NCI-H460 (cell line): Measurements from ENCODE around the gene PI4KA. TPM values are rescaled to one million over a fixed set of nuclear protein-coding genes. Genes with fewer than 3 reads are reported as not detected.

Experiments
- DNase-seq: peaks from one replicate; pipeline ENCODE4 v3.0.0-alpha.2; 2016; ENCODE audit warnings: low read depth; ENCODE audit errors: extremely low read depth
- total RNA-seq: library from RNA; depleted of rRNA; stranded (reverse); fragments of >200 nt; shearing (Covaris generic); gene quantifications from 2 replicates; pipeline ENCODE4 v1.2.3, GENCODE V29; 2014

The PI4KA gene
- total RNA-seq, 1 experiment from 2014 or later: 24.6 TPM

GRCh38 chr22:20881869-20882815, 23.5 kb upstream of the PI4KA start:
- no peak for DNase-seq

- DNase-seq: no peak
These were observed 22.6 kb upstream of the PI4KA start for GRCh38 chr22:20881231-20881630.

- no peak for DNase-seq
These were observed 19.1 kb upstream of the PI4KA start for GRCh38 chr22:20877715-20878114.

DNA sequence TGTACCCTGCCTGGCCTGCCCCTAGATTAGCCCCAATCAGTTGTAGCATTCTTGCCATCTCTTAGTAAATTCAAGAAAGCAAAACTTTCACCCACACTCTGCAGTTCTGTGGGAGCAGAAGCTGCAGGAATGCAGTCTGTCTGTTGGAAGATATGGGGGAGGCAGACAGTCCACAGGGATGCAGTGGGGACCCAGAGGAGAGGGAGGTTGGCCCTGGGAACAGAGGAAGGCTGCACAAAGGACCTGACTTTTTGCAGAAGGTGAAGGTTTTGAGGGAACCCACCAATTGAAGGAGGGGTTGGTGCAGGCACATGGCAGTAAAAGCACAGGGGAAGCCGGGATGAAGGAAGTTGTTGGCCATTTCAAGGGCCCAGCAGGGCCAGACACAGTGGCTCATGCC, 16.7 kb upstream of the PI4KA start:
- DNase-seq: no peak

- DNase-seq: no peak
These were observed 14.6 kb upstream of the PI4KA start for GRCh38 chr22:20873214-20873613.

DNA sequence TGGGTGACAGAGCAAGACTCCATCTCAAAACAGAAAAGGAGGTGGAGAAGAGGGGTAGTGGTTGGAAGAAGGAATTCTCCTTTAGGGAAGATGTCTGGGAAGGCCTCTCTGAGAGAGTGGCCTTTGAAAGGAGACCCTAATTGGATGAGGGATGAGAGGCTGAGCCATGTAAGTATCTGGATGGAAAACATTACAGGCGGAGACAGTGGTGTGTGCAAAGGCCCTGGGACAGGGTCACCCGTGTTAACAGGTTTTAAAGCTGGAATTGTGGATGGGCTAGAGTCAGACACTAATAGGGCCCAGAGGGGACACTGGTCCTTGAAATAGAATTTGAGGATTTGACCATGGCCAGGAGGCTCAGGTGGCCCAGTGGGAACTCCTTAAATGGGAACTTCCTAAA, 10.6 kb upstream of the PI4KA start:
- no peak for DNase-seq

DNA sequence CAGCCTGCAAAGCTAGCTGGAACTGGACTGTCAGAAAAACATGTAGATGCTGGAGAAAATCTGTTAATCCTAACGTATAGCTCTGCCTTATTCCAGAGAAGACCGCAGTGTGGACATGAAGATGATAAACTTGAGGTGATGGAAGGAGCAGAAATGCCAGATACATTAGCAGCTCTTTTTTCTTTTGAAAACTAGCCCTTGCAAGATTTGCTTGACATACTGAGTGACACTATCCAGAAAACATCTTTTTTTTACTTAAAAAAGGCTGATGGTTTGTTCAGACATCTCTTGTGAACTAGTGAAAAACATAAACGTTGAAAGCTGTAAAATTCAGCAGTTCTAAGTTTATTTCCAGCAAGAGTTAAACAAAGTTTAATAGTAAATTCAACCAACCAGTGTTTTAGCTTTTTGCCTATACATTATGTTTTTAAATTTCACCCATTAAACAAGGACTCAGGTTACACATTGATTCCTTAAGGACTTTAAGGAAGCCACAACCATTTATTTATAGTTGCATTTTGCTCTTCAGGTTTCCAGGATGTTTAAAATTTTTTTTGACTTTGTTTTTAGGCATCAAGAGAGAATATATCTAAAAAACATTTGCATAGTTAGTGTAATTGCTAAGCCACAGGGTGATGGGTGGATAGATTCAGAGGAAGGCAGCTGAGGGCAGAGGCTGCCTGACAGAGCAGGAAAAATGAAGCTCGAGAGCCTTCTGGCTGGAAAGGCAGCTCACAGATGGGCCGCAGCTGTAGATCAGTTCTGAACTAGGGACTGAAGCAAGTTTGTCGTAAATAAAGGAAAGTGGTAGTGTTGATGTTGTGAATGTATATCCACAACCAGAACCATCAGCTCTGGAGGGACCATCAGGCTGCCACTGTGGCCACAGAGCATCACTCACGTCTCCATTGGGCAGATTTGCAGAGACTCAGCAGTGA, 9.7 kb upstream of the PI4KA start:
- DNase-seq: no peak

DNA sequence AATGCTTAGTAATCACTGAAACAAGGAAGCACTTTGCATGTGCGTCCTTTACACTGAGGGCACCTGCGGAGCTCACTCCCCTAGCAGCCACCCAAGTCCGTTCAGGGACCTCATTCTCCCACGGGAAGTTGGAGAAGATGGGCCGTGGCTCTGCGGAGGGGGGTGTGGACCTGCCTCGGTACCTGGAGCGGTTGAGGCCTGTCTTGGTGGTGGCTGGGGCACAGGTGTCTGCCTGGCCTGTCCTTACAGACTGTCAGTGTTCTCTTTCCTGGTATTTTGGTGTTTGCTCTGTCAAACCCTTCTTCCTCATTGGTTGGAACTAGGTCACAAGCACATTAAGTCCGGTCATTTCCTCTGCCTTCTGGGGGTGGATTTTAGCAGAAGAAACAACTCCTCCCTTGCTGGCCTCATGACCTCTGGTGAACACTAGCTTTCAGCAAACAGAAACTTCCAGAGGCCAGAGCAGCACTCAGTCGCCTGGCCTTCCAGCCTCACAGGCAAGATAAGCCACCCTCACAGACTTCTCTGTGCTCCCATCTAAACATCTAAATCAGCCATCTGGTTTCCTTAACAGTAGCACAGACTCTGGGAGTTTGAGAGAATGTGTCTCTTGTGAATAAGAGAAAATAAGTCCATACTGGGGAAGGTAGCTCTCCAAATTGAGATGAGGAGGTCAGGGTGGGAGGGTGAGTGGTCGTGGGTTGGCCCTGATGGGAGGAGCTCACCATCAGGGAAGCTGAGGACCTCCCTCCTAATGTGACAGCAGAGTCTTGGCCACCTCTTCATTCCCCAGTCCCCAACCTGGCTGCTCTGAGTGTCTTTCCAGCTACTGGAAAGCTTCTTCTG, 8.8 kb upstream of the PI4KA start:
- DNase-seq: no peak

GRCh38 chr22:20866736-20867135, 8.1 kb upstream of the PI4KA start:
- no peak for DNase-seq

- DNase-seq: no peak
These were observed 7.3 kb upstream of the PI4KA start for GRCh38 chr22:20865875-20866445.

DNA sequence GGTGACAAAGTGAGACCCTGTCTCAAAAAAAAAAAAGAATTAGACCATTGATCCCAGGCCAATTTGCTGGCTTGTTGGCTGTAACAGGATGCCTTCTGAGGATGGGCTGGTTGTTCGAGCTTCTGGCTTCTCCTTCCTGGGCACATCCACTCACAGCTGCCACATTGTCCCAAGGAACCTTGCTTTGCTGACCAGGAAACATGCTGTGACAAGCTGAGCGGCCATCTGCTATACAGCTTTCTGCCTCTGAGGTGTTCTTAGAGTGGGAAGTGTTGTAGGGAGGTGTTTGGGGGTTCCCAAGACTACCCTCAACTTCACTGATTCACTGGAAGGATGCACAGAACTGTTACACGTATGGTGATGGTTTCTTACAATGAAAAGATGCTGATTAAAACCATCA, 6.7 kb upstream of the PI4KA start:
- no peak for DNase-seq

DNA sequence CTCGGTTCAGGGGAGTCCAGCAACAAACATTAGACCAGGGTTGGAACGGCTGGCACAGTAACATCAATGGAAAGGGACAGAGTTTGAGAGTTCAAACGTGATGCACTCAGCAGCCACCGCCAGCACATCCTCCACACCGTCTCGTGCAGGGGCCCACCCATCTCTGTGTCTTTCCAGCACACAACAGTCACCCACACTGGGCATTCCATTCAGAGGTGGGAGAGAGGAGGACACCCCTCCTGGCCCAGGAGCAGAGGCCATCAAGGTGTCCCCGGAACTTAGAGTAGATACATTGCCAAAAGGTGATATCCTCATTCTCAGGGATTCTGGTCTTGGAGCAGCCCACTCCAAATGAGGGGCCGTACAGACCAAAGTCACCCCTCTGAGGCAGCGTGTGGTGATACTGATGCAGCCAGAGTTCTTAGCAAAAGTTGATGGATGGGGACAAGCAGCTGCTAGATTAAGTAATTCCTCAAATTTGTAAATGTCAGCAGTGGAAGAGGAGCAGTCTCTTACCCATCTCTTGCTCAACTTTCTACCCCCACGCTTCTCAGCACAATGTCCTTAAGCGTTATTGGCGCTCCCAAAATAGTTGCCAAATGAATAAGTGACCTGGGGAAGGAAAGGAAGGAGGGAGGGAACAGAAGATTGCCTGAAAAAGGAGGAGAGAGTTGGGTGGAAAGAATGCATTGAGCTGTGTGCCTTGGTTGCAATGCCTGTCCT, 5.7 kb upstream of the PI4KA start:
- no peak for DNase-seq

GRCh38 chr22:20863366-20863765, 4.8 kb upstream of the PI4KA start:
- no peak for DNase-seq

GRCh38 chr22:20862540-20862939, 3.9 kb upstream of the PI4KA start:
- DNase-seq: no peak

DNA sequence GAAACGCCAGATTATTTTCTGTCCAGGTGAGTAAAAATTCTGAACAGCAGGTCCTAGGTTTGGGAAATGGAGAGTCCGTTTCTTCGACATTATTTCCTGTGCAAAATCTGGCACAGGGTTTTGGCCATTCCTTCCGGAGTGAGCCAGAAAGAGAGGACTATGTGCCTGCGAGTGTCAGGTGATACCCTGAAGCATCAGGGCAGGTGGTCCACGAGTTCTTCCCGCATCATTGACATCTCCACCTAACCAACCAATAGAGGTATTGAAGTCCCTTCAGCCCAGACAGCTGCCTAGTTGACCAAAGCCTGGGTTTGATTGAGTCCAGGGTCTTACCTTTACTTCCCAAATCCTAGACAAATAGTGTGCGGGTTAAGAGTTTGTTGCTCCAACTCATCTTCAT, 1.0 kb upstream of the PI4KA start:
- no peak for DNase-seq

DNA sequence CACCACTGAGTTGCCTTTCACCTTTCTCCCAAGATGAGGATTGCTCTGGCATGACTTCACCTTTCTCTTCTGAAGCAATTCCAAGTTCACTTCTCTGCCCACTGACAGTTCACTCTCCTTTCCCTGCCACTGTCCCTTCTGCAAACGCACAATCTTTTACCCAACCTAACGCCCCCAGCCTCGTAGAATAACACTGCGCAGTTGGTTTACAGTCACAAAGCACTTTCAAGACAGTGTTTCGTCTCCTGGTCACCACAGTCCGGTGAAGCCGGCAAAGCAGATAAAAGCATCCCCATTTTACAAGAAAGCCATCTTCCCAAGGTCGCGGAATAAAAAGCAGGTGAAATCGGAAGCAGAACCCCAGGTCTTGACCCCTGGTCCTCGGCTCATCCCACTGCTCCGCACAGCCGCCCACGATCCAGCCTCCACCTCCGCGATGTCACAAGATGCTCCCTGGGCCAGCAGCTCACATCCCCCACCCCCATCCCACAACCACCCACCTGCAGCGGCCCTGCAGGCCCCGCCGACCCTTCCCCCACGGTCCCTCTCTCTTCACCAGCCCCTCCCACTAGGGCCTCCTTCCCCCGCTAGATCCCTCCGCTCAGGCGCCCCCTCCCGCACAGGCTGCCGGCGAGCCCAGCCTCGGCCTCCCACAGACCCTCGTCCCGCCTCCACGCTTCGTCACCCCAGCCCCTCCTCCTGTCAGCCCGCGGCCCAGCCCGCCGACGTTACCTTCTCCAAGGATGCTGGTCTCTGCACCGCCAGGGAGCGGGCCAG, 585 bp downstream of the PI4KA start:
- DNase-seq: peak; percentile 37

DNA sequence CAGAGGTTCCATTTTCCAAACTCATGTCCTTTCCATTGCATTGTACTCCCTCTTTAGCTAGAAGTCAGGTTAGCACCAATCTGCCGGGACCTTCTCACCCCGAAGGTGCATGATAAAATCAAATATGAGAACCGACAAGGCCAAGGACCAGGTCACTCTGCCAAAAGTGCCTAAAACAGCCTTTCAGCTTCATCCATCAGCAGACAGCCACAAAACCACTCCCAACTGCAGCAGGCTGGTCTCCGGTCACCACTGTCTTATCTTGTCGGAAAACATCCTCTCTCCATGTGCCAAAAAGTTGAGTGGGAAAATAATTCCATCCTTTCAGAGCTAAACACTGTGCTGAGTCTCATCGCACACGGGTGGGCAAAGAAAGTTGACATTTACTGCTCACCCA, 1.4 kb downstream of the PI4KA start:
- DNase-seq: no peak

DNA sequence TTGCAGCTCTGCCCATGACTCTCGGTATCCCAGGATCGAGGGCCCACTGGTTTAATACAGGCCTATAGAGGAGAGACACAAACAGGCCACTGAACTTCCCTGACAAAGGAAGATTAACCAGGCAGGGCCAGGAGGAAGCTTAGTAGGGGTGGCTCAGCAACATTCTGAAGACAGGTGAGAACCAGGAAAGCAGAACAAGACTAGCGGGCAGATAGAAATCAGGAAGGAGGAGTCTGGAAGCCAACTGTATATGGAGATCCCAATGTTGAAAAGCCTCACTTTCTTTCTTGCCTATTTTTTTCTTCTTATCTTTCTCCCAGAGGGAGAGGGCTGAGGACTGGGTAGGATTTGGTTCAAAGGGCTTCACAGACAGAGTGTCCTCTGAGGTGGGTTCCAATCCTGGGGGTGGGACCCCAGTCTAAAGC, 5.4 kb downstream of the PI4KA start:
- no peak for DNase-seq

GRCh38 chr22:20852503-20852902, 6.1 kb downstream of the PI4KA start:
- DNase-seq: no peak
